NB4 (cell line): ENCODE data around the gene LRRC26.

Source experiments
- CTCF ChIP-seq: IDR thresholded peaks from one replicate; pipeline ENCODE4 v1.5.1; 2012; ENCODE audit warnings: low read depth, low read length
- POLR2A ChIP-seq: IDR thresholded peaks from 2 replicates; pipeline ENCODE4 v1.6.1; 2011; ENCODE audit warnings: mild to moderate bottlenecking; ENCODE audit not compliant: insufficient read length; ENCODE audit errors: extremely low read depth

GRCh38 chr9:137152844-137153405, 16.9 kb downstream of the LRRC26 start:
- TF ChIP-seq CTCF (no peak), POLR2A (no peak)
